ENCODE data around the gene TMED10.

The TMED10 gene

DNA sequence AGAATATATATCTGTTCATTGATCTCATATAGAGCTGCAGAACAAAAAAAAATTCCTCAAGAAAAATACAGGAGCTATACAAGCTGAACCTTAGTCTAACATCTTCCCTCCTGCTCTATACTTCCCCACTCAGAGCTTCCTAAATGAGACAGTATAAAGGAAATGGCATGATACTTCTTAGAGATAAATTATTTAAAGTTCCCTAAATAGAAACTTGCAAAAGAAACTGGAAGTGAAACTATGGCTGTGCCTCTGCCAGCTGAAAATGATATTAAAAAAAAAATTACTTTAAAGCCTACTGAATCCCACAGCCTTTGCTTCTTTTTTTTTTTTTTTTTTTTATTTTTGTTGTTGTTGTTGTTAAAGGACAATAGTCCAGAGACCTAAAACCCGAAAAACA, 37.9 kb downstream of the TMED10 start:
- POLR2A ChIA-PET, result interaction anchor here (1.5 kb wide), 1 partner anchor 11 kb away, joined by 6 read pairs; the partner anchor contains the start of gene NEK9
- Histone ChIP-seq H3K9me3 (ENCODE audit: control insufficient read depth, insufficient read depth, low read depth, low read length) (no peaks in the 10 kb centered on the region), H3K27ac (ENCODE audit: extremely low read depth, low read depth, low read length) (no peak overlapping the region), H3K4me1 (ENCODE audit: control insufficient read depth, insufficient read depth, low read length) (0 out of 2 replicates have a peak, but pooled peaks cover 3% of the 10 kb centered on the region), H3K36me3 (ENCODE audit: control insufficient read depth in 2 of 2, insufficient read depth in 1 of 2, low read length in 2 of 2) (peaks cover 11 to 24% of the 10 kb centered on the region in 2 experiments), H3K4me3 (ENCODE audit: low read depth, low read length) (no peak overlapping the region)
- TF ChIP-seq, protein P1, sequence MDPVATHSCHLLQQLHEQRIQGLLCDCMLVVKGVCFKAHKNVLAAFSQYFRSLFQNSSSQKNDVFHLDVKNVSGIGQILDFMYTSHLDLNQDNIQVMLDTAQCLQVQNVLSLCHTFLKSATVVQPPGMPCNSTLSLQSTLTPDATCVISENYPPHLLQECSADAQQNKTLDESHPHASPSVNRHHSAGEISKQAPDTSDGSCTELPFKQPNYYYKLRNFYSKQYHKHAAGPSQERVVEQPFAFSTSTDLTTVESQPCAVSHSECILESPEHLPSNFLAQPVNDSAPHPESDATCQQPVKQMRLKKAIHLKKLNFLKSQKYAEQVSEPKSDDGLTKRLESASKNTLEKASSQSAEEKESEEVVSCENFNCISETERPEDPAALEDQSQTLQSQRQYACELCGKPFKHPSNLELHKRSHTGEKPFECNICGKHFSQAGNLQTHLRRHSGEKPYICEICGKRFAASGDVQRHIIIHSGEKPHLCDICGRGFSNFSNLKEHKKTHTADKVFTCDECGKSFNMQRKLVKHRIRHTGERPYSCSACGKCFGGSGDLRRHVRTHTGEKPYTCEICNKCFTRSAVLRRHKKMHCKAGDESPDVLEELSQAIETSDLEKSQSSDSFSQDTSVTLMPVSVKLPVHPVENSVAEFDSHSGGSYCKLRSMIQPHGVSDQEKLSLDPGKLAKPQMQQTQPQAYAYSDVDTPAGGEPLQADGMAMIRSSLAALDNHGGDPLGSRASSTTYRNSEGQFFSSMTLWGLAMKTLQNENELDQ (tag by site-specific recombination; IDR thresholded peaks at IDR 0.05; ENCODE audit: low read depth), result no peak
- TF ChIP-seq ZNF701 (tag by site-specific recombination; IDR thresholded peaks at IDR 0.05) (no peak), KLF7 (tag by site-specific recombination; IDR thresholded peaks at IDR 0.05; ENCODE audit: borderline replicate concordance) (no peak), ZNF544 (tag by site-specific recombination; IDR thresholded peaks at IDR 0.05) (no peak), ZNF777 (tag by site-specific recombination; IDR thresholded peaks at IDR 0.05; ENCODE audit: borderline replicate concordance) (no peak), ZNF585B (tag by site-specific recombination; IDR thresholded peaks at IDR 0.05) (no peak), MEIS1 (CRISPR knock-in tag; IDR thresholded peaks at IDR 0.05; ENCODE audit: borderline replicate concordance) (no peak), MZF1 (tag by site-specific recombination; IDR thresholded peaks at IDR 0.05; ENCODE audit: borderline replicate concordance) (no peak), ZNF140 (tag by site-specific recombination; IDR thresholded peaks at IDR 0.05) (no peak), ZNF221 (tag by site-specific recombination; IDR thresholded peaks at IDR 0.05; ENCODE audit: borderline replicate concordance) (no peak), ZNF274 (IDR thresholded peaks at IDR 0.05; ENCODE audit: low read length) (no peak), ZNF274 (tag by site-specific recombination; IDR thresholded peaks at IDR 0.05; ENCODE audit: borderline replicate concordance) (no peak), SALL2 (tag by site-specific recombination; IDR thresholded peaks at IDR 0.05; ENCODE audit: borderline replicate concordance) (no peak)
- CTCF ChIA-PET, result interaction anchor here (0.6 to 5.4 kb wide), 5 partner anchors 17 to 157 kb away, joined by 3 to 31 read pairs (median 3); no protein-coding TSS in a partner anchor

DNA sequence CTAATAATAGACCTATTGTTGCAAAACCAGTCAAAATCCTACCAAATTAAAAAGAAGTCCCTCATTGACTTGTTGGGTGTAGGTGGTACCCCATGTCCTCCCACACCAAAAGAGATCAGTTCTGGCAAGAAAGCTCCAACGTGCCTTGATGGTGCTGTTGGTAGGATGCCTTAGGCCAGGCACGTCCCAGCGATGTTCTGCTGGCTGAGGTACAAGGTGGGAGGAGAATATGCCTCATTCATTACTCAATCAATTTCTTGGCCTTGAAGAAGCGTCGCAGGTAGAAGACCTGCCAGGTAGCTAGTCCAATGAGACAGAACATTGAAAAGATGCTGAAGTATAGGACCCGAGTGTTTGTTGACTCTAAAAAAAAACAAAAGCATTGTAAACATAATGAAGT, 41.8 kb downstream of the TMED10 start:
- ChIA-PET POLR2A (no interaction called here), CTCF (interaction anchor here (0.6 to 5.4 kb wide), 6 partner anchors 161 to 426 kb away, joined by 3 to 31 read pairs (median 3); no protein-coding TSS in a partner anchor)
- Histone ChIP-seq H3K4me1 (ENCODE audit: control insufficient read depth, insufficient read depth, low read length) (no peaks in the 10 kb centered on the region), H3K36me3 (ENCODE audit: control insufficient read depth in 2 of 2, insufficient read depth in 1 of 2, low read length in 2 of 2) (peaks cover 11 to 30% of the 10 kb centered on the region in 2 experiments), H3K9me3 (ENCODE audit: control insufficient read depth, insufficient read depth, low read depth, low read length) (no peaks in the 10 kb centered on the region), H3K27ac (ENCODE audit: extremely low read depth, low read depth, low read length) (no peak overlapping the region), H3K4me3 (ENCODE audit: low read depth, low read length) (no peak overlapping the region)
- no peak for TF ChIP-seq ZNF701 (tag by site-specific recombination; IDR thresholded peaks at IDR 0.05)
- no peak for TF ChIP-seq ZNF658 (tag by site-specific recombination; IDR thresholded peaks at IDR 0.05)
- no peak for TF ChIP-seq ZNF23 (tag by site-specific recombination; IDR thresholded peaks at IDR 0.05; ENCODE audit: borderline replicate concordance)
- no peak for TF ChIP-seq ZNF555 (tag by site-specific recombination; conservative IDR thresholded peaks at IDR 0.05)
- no peak for TF ChIP-seq ZBTB17 (tag by site-specific recombination; IDR thresholded peaks at IDR 0.05)
- TF ChIP-seq, protein P2, sequence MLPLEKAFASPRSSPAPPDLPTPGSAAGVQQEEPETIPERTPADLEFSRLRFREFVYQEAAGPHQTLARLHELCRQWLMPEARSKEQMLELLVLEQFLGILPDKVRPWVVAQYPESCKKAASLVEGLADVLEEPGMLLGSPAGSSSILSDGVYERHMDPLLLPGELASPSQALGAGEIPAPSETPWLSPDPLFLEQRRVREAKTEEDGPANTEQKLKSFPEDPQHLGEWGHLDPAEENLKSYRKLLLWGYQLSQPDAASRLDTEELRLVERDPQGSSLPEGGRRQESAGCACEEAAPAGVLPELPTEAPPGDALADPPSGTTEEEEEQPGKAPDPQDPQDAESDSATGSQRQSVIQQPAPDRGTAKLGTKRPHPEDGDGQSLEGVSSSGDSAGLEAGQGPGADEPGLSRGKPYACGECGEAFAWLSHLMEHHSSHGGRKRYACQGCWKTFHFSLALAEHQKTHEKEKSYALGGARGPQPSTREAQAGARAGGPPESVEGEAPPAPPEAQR (tag by site-specific recombination; IDR thresholded peaks at IDR 0.05), result no peak
- TF ChIP-seq ZNF133 (tag by site-specific recombination; IDR thresholded peaks at IDR 0.05), result no peak
- TF ChIP-seq, protein P3, sequence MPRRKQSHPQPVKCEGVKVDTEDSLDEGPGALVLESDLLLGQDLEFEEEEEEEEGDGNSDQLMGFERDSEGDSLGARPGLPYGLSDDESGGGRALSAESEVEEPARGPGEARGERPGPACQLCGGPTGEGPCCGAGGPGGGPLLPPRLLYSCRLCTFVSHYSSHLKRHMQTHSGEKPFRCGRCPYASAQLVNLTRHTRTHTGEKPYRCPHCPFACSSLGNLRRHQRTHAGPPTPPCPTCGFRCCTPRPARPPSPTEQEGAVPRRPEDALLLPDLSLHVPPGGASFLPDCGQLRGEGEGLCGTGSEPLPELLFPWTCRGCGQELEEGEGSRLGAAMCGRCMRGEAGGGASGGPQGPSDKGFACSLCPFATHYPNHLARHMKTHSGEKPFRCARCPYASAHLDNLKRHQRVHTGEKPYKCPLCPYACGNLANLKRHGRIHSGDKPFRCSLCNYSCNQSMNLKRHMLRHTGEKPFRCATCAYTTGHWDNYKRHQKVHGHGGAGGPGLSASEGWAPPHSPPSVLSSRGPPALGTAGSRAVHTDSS (tag by site-specific recombination; IDR thresholded peaks at IDR 0.05), result no peak
